Hematopoietic multipotent progenitor cell treated with erythropoietin and hydrocortisone succinate and interleukin-3 and kit ligand, for 15 days (in vitro differentiated cells): ENCODE measurements around the gene SYT7.
"Not testable (repeated sequence)": the region's sequence is repeated elsewhere in the genome, so short reads cannot be mapped to it uniquely, and the experiment has no call there.

Source experiments
- DNase-seq: peaks from one replicate; pipeline ENCODE4 v3.0.0-alpha.2; 2015; ENCODE audit warnings: low spot score

SYT7 gene

DNA sequence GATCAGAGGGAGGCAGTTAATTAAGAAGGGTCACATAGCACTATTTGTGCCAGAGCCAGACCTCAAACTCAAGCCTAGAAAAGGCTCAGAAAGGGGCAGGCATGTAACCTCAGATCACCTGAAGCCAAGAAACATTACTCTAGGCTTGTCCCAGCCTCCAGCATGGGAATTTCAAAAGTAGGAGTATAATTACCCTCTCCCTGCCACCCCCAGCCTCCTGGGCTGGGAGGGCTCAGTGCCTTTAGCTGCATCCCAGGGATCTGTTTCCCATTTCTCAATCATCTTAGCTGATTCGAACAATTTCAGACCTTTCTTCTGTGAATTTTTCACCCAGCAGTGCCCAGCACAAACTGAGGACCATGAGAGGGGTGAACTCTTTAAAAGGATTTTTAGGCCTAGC, 105.4 kb downstream of the SYT7 start:
- DNase-seq: no peak

DNA sequence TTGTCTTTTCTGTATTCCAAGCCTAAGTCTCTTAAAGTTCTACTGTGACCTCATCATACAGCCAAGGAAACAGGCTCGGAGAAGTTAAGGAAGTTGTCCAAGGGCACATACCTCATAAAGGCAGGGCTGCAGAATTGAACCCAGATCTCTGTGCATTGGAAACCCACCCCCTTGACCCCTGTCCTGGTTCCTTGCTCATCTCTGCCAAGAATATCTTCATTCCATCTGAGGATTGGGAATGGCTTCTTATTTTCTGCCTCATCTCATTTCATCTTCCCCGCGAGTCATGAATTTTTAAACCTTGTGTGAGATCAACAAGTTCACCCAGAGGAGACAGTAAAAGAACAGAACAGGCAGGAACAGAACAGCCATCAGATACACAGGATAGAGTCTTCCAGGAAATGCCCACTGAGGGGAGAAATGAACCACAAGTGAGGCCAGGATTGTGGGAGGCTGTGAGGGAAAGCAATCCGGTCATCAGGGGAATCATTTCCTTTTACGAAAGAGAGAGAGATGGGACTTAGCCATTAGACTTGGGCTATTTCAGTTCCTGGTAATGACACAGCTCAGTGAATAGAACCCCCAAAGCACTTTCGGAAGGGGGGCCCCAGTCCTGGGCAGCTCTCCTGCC, 106.7 kb downstream of the SYT7 start:
- no peak for DNase-seq

DNA sequence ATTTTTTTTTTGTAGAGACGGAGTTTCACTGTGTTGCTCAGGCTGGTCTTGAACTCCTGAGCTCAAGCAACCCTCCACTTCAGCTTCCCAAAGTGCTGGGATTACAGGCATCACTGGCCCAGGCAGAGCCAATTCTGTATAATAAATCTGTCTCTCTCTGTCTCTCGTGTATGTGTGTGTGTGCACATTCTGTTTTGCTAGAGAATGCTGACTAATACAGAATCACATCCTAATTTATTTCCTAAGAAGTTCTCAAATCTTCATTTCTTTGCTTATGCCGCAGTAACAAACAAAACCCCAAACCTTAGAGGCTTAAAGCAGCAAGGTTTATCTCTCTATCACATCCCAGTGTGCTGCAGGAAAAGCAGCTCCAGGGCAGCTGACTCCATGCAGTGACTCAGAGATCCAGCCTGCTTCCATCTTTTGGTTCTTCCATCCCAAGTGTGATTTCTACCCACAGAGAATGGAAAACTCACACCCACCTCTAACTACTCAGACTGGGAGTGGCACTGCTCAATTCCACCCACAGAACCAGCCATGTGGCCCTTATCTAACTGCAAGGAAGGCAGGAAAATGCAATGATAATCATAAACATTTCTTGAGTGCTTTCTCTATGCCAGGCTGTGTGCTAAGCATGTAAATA, 107.4 kb downstream of the SYT7 start:
- DNase-seq: no peak

DNA sequence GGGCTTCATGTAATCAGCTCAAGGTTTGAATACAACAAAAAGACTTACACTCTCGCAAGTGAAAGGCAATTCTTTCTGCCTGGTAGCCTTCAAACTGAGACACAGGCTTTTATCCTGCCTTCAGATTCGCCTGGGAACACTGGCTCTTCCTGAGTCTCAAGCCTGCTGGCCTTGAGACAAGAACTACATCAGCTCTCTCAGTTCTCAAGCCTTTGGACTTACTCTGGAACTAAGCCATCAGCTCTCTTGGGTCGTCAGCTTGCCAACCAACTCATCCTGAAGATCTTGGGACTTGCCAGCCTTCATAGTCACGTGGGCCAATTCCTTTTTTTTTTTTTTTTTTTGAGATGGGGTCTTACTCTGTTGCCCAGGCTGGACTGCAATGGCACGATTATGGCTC, 108.0 kb downstream of the SYT7 start:
- DNase-seq: no peak

DNA sequence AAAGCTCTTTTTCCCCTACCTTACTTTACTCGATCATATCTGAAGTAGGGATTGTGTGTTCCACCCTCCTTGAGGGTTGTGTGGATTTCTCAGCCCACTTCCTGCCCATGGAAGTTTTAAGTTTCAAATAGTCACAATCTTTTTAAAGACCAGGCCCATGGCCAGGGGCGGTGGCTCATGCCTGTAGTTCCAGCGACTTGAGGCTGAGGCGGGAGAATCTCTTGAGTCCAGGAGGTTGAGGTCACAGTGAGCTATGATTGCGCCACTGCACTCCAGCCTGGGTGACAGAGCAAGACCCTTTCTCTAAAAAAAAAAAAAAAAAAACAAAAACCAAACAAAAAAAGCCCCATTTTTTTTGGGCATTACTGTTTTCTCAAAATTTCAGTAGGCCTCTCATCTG, 108.6 kb downstream of the SYT7 start:
- DNase-seq: no peak

DNA sequence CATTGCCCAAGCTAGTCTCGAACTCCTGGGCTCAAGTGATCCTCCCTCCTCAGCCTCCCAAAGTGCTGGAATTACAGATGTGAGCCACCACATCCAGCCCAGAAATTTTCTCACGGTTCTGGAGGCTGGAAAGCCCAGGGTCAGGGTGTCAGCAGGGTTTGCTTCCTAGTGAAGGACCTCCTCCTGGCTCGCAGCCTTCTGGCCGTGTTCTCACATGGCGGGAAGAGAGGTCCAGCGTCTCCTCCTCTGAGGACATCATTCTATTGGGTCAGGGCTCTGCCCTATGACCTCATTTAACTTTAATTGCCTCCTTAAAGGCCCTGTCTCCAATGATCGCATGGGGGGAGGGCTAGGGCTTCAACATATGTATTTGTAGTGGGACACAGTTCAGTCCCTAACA, 112.9 kb downstream of the SYT7 start:
- DNase-seq: no peak

DNA sequence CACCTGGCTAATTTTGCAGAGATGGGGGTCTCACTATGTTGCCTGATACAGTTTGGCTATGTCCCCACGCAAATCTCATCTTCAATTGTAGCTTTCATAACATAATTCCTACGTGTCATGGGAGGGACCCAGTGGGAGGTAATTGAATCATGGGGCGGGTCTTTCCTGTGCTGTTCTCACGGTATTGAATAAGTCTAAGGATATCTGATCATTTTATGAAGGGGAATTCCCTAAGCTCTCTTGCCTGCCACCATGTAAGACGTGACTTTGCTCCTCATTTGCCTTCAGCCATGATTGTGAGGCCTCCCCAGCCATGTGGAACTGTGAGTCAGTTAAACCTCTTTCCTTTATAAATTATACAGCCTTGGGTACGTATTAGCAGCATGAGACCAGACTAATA, 113.3 kb downstream of the SYT7 start:
- not testable (repeated sequence) for DNase-seq
